Measurements from ENCODE around the gene MEGF8.

- TF ChIP-seq CTCF (IDR thresholded peaks at IDR 0.05) (peak; percentile 91; the same call in 1 of the 2 replicates), ZFX (IDR thresholded peaks at IDR 0.05; ENCODE audit: borderline replicate concordance) (no peak)
These were observed 654 bp upstream of the MEGF8 start for GRCh38 chr19:42324655-42325307.

All from 22Rv1 (cell line).